ENCODE measurements around the gene UQCC5.

Gene UQCC5

DNA sequence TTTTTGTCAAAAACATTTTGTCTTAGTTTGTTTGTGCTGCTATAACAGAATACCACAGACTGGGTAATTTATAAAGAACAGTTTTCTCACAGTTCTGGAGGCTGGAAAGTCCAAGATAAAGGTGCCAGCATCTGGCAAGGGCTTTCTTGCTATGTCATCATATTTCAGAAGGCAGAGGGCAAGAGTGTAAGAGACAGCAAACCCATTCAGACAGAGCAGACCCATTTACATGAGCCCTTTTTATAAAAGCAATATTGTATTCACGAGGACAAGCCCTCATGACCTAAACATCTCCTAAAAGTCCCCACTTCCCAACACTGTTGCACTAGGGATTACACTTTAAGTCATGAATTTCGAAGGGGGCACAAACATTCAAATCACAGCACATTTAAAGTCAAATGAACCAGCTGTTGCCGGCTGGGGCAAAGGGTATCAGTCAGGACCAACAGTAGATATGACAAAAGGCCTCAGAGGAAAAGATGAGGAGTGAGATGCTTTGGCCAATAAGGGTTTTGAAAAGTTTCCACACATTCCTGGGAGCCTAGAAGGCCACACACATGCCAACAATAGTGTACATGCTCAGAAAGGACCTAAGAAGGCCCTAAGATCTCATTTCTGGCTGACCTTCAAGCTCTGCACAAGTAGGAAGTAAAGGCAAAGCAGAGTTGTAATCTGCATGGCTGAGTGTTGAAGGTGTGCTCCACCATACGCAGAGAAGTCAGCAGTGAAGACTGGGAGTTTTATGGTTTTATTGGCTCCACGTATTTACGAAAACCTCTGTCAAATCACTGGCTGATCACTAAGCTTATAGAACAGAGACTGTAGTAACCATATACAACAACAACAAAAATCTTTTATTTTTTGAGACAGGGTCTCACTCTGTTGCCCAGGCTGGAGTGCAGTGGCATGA is 37.9 kb downstream of the UQCC5 start:
- Histone ChIP-seq H3K9me3 (ENCODE audit: control extremely low read depth in 1 of 5, control insufficient read depth in 4 of 5, insufficient read depth in 2 of 5, low read depth in 1 of 5, low read length in 4 of 5) (no peaks in the 10 kb centered on the region), H3K4me1 (ENCODE audit: control extremely low read depth in 1 of 4, control insufficient read depth in 4 of 4, insufficient read depth in 4 of 4, low read length in 3 of 4) (no peaks in the 10 kb centered on the region), H3K27ac (ENCODE audit: insufficient read depth in 1 of 2, low read depth in 1 of 2, low read length in 2 of 2, poor library complexity in 1 of 2, severe bottlenecking in 2 of 2) (no peak overlapping the region), H3K27me3 (replicated peaks in 2 of 5; ENCODE audit: control insufficient read depth in 4 of 5, insufficient read depth in 5 of 5, low read length in 4 of 5) (no peaks in the 10 kb centered on the region), H3K4me3 (ENCODE audit: control insufficient read depth in 1 of 7, extremely low read depth in 1 of 7, insufficient read depth in 4 of 7, low read depth in 2 of 7, low read length in 6 of 7) (no peak overlapping the region), H3K36me3 (ENCODE audit: control insufficient read depth in 4 of 4, insufficient read depth in 4 of 4, low read length in 3 of 4) (peaks cover 18 to 58% (median 36%) of the 10 kb centered on the region in 4 experiments)
- ChIA-PET POLR2A (no interaction called here), CTCF (interaction anchor here (1.4 to 1.6 kb wide), 2 partner anchors 12 to 103 kb away, joined by 3 to 4 read pairs; no protein-coding TSS in a partner anchor)
- WGBS (ENCODE audit: insufficient coverage): 93% methylated on average over 4 of the region's 6 CpGs
- DNase-seq: no peak
